Limb (tissue), 2 donors: ENCODE results near the gene ERRFI1.

ENCODE experiments used
- DNase-seq, 2 donors: peaks; one replicate each; pipeline ENCODE4 v3.0.0-alpha.2; 2016; ENCODE audit errors: extremely low spot score in 2 of 2

ERRFI1 gene

GRCh38 chr1:8019229-8019620, 6.9 kb downstream of the ERRFI1 start:
- DNase-seq, result no peak

DNA sequence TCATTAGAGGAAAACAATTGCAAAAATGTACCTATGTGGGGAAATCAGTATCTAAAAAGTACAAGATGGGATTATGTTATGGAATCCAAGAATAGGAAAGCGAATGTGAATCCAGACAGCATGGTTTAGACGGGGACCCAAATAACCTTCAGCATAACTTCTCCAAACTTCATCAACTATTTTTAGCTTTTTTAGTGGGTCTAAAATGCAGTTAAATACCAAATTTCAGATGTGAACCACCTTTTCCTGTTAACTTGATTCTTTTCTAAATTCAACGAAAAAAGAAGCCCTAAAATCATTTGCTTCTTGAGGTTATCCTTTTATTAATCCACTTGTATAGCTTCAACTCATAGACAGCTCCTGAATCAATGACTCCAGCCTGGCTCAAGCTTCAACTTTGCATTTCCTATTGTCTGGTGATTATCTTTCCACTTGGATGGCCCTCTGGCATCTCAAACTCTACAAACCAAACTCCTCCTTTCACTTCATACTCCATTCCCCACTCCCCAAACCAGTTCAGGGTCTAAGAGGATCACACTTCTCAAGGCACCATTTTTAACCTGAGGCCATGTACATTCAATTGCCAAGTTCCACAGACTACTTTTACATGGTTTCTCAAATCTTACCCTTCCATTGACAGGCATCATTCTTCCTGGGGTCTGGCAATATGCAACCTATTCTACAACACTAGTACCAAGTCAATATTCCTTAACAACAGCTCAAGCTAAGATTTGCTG, 7.4 kb downstream of the ERRFI1 start:
- DNase-seq, result no peak

- DNase-seq, result no peak
Observed at GRCh38 chr1:8017495-8018197, 8.5 kb downstream of the ERRFI1 start.

DNA sequence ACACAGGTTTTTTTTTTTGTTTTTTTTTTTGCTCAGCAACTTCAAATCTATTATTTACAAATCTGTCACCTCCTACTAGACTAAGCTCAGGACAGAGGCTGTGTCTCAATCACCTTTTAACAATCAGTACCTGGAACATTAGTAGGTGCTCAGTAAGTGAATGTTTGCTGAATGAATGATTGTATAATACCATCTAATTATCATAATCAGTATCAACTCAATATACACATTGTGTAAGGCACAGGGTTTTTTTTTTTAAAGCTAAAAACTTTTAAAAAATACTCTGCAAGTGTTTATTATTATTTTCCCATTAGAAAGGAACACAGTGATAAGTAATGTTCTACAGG, 9.2 kb downstream of the ERRFI1 start:
- DNase-seq, result no peak

DNA sequence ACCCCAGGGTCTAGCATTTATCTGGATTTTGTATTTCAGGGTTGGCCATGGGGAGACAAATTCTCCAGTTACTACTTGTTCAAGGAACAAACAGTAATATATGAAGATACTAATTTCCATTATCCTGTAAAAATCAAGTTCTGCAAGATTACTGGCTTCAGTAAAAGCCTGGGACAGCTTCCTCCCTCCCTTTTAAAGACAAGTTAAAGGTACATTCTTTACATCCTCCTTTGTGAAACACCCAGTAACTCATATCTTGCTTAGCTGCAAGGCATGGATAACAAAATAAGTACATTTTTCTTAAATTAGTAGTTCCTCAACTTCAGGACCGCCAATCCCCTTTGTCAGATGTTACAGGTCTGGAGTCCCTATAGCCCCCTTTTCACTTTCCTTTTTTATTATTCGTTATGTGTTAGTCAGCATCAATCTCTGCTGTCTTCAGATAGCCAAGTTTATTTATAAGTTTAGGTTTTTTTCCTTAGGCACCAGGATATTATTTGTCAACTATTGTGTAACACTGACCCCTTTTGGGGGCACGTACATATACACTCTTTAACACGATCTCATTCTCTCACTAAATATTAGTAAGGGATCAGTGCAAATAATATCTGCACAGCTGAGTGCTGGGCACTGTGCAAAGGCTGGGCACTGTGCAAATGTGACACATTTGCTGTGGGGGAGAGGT, 9.8 kb downstream of the ERRFI1 start:
- no peak for DNase-seq

DNA sequence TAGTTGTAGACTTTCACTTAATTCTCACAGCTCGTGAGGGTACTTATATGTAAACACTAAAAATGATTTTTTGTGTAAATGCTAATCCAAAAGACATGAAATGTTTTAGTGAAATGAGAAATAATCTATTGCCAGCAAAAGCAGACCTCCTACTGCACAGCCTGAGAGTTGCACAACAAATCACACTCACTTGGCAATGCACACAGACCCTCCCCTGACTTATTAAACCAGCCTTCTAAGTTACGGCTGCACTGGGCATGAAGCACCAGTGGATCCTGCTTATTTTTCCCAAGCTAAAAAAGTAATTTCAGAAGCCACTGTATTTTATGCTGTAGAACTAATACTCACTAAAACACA, 10.3 kb downstream of the ERRFI1 start:
- DNase-seq, result no peak

GRCh38 chr1:8015036-8015808, 10.9 kb downstream of the ERRFI1 start:
- DNase-seq, result peak; percentile 49 to 85

- no peak for DNase-seq
Observed at GRCh38 chr1:8014381-8014988, 11.6 kb downstream of the ERRFI1 start.

GRCh38 chr1:8013800-8014199, 12.3 kb downstream of the ERRFI1 start:
- no peak for DNase-seq

DNA sequence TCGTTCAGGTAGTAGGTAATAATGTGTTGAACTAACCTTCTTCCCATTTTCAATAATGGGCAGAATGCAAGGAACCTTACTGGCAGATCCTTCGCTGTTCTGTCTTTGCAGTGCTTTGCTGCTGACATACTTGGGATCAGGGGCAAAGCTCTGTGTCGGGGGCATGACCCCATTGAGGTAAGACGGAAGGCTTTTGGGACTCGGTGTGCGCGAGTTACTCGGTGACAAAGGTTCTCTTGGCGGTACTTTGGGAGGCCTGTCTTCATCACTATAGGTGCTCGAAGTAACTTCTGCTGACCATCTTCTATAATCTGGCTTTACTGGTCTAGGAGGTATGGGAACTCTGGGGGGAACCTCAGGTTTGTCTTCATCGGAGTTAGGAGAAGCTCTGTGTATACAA, 12.7 kb downstream of the ERRFI1 start:
- DNase-seq, result no peak

DNA sequence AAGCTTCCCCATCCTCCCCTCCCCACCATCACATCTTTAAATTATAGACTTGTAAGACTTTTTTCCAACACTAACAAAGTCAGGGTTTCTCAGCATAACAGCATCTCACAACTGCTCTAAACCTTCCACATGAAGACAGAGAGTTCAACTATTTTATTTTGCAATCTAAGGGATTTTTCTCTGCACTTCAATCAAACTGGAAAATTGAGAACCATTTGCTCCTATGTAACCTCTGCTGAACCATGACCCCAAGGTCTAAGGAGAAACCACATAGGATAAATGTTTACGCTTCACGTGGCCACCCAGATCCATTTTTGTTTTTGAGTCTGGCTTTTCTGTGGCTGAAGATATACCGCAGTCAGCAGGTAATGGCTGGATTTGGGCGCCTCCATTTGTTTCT, 13.2 kb downstream of the ERRFI1 start:
- no peak for DNase-seq

DNA sequence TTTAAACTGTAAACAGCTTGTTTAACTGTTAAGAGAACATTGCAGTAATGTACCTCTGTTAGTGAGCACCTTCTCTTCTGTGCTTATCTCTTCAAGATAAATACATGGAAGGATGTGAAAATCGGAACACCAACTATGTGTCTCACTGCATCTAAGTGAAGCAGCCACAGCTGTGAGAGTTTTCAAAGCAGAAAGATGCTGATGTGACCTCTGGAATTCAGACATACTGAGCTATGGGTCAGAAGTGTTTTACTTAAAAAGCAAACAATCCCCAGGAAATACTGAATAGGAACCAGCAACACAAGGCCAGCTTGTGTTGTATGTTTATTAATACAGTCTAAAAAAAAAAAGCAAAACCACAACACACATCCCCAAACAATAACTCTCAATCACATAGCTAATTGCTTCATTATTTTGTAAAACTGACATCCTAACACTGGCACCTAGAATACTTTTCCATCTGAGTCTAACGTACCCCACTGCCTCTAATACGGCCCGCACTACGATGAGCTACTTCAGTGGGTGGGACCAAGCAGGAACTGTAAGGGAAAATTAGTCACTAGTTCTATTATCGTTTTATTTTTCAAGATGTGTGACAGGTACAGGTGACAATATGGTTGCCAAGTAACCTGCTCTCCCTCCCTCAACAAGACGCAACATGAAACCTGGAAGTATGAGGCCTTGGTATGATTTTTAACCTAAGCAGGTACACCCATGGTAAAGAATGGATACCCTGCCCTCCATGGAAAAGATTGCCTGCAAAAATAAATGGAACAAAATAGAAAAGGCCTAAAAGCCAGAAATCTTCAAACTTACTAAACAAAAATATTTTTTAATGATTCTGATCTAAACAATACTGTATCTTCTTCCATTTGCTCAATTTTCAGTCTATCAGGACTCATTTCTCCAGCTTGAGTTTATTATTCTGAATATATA, 13.9 kb downstream of the ERRFI1 start:
- no peak for DNase-seq

- DNase-seq, result no peak
Observed at GRCh38 chr1:8011016-8011415, 15.1 kb downstream of the ERRFI1 start.

GRCh38 chr1:8010080-8010664, 15.9 kb downstream of the ERRFI1 start:
- no peak for DNase-seq

DNA sequence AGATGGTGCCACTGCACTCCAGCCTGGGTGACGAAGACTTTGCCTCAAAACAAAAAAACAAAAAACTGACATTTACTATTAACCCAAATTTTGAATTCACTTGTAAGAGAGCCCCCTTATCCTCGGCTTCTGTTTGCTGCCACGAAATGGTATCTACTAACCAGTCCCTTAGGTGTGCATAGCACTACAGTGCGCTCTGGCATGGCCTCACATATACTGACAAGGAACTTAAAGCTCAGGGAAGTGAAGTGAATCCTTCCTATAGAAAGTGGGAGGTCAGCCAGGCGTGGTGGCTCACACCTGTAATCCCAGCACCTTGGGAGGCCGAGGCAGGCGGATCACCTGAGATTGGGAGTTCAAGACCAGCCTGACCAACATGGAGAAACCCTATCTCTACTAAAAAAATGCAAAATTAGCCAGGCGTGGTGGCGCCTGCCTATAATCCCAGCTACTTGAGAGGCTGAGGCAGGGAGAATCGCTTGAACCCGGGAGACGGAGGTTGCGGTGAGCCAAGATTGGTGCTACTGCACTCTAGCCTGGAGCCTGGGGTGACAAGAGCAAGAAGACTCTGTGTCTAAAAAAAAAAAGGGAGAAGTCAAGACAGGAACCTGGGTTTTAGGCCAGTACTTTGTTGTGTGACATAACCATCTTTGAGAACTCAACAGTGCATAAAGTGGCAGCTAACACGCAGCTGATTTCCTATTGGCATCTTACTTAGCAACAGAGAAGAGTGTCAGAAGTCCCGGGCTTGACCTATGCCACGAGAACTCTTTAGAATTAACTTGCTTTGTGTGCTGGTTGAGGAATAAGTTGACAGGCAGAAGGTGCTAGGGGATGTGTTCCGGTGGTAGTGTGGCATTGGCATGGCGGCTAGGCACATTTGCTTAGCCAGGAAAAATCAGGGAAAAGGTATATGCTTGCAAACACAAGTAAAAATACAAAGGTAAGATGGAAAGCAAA, 16.8 kb downstream of the ERRFI1 start:
- DNase-seq, result no peak

- DNase-seq, result no peak
Observed at GRCh38 chr1:8006037-8006963, 19.8 kb downstream of the ERRFI1 start.

DNA sequence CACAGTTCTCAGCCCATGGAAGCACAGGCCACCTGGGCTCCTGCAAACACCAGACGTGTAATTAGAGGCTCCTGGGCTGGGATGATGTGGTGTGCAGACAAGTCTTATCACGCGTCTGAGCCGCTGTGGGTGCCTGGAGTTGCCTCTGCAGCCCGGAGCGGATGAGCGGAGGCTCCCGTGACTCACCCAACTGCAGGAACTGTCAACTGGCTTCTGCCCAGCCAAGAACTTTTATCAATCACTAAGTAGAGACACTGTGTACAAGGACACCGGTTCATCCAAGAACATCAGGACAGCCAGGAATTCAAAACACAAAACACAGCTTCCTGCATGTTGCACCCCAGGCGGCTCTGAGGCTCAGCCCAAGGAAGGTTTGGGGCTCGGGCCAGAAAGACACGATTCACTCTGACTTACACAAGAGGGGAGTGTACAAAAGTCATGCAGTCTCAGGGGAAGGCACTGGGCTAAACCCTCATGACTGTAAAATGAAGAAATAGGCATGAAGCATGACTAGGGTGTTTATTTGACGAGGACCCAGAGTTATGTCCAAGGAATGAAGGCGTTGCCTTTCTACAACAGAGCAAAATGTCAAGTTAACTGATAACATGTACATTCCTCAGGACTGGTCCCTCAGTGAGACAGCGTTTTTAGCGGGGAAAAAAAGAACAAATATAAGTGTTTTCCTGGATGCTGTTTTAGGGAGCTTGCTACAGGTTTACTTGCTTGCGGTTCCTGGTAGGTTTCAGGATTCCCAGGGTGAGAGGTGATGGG, 21.1 kb downstream of the ERRFI1 start:
- peak in 1 of 2 donors; percentile 34 for DNase-seq
